SK-N-SH (cell line): ENCODE data around the gene ARHGEF12. TPM values are rescaled to one million over a fixed set of nuclear protein-coding genes. Genes with fewer than 3 reads are reported as not detected.

Source experiments
- CTCF ChIA-PET: fragments of 300-600, 350-600 bp; formaldehyde crosslinking; extraction: SDS; loops from one replicate; lab custom pipeline; 2021; lab: Yijun Ruan, JAX
- POLR2A ChIA-PET: fragments of 350-600 bp; sonication (Branson Sonifier 250); formaldehyde crosslinking; extraction: SDS; loops from one replicate; lab custom pipeline; 2020; ENCODE audit warnings: antibody characterized with exemption, inconsistent platforms; lab: Yijun Ruan, JAX
- DNase-seq: peaks from one replicate; pipeline ENCODE4 v3.0.0; 2012
- H2AFZ ChIP-seq: fragments of 200-600 bp; sonication (generic); 2 replicates; pipeline ENCODE4 v1.8.1; 2016; ENCODE audit warnings: antibody characterized with exemption, mild to moderate bottlenecking, low read depth
- H3F3A ChIP-seq: fragments of 200-600 bp; sonication (generic); replicated peaks from 2 replicates; pipeline ENCODE3; 2016; ENCODE audit warnings: antibody characterized with exemption, mild to moderate bottlenecking; ENCODE audit not compliant: insufficient read depth
- H3K27ac ChIP-seq, 2 experiments: fragments of 200-500 bp in 1 of 2; fragments of 200-600 bp in 1 of 2; sonication (Bioruptor generic) in 1 of 2; sonication (generic), shearing (Covaris generic) in 1 of 2; 2 replicates each; pipeline versions ENCODE4 v1.5.1 to v1.6.1; 2014 to 2016; ENCODE audit warnings: low read depth in 2 of 2, inconsistent platforms in 1 of 2, low read length in 1 of 2, mild to moderate bottlenecking in 1 of 2, mixed read lengths in 1 of 2
- H3K27me3 ChIP-seq: fragments of 200-600 bp; sonication (generic), shearing (Covaris generic); 2 replicates; pipeline ENCODE4 v1.6.1; 2016; ENCODE audit warnings: mixed run types; ENCODE audit not compliant: insufficient read depth
- H3K36me3 ChIP-seq, 2 experiments: fragments of 200-500 bp in 1 of 2; fragments of 200-600 bp in 1 of 2; sonication (Bioruptor generic) in 1 of 2; sonication (generic) in 1 of 2; replicated peaks in 1 of 2; 2 replicates each; pipeline versions ENCODE3 to v1.5.1; 2014 to 2016; ENCODE audit warnings: low read length in 1 of 2, mild to moderate bottlenecking in 1 of 2; ENCODE audit not compliant: insufficient read depth in 2 of 2, control insufficient read depth in 1 of 2
- H3K4me1 ChIP-seq, 2 experiments: fragments of 200-500 bp in 1 of 2; fragments of 200-600 bp in 1 of 2; sonication (Bioruptor generic) in 1 of 2; sonication (generic), shearing (Covaris generic) in 1 of 2; 2 replicates each; pipeline versions ENCODE4 v1.5.1 to v1.6.1; 2014 to 2016; ENCODE audit warnings: low read depth in 1 of 2, low read length in 1 of 2, mixed run types in 1 of 2; ENCODE audit not compliant: insufficient read depth in 2 of 2, control insufficient read depth in 1 of 2
- H3K4me2 ChIP-seq: fragments of 200-600 bp; sonication (generic), shearing (Covaris generic); 2 replicates; pipeline ENCODE4 v1.6.1; 2017; ENCODE audit warnings: mixed run types
- H3K4me3 ChIP-seq, 2 experiments: fragments of 200-500 bp in 1 of 2; fragments of 200-600 bp in 1 of 2; sonication (Bioruptor generic) in 1 of 2; sonication (generic), shearing (Covaris generic) in 1 of 2; 2 replicates each; pipeline versions ENCODE4 v1.5.1 to v1.8.1; 2014 to 2016; ENCODE audit warnings: low read depth in 2 of 2, inconsistent platforms in 1 of 2, low read length in 1 of 2, mild to moderate bottlenecking in 1 of 2, mixed read lengths in 1 of 2, moderate library complexity in 1 of 2
- H3K79me2 ChIP-seq: fragments of 200-600 bp; sonication (generic); 2 replicates; pipeline ENCODE4 v1.8.1; 2017; ENCODE audit warnings: mild to moderate bottlenecking; ENCODE audit not compliant: insufficient read depth
- H3K9ac ChIP-seq: fragments of 200-600 bp; sonication (generic); 2 replicates; pipeline ENCODE4 v1.6.1; 2017; ENCODE audit warnings: mixed run types
- H3K9me2 ChIP-seq: fragments of 200-600 bp; sonication (generic); 2 replicates; pipeline ENCODE4 v1.6.1; 2017; ENCODE audit warnings: mixed run types
- H3K9me3 ChIP-seq: fragments of 200-600 bp; sonication (generic); 2 replicates; pipeline ENCODE4 v1.6.1; 2017; ENCODE audit warnings: mixed run types, mild to moderate bottlenecking, moderate library complexity
- H4K20me1 ChIP-seq: fragments of 200-600 bp; sonication (generic); 2 replicates; pipeline ENCODE4 v1.6.1; 2017; ENCODE audit warnings: mild to moderate bottlenecking, mixed run types; ENCODE audit not compliant: insufficient read depth
- CHD2 ChIP-seq: fragments of 150-350 bp; IDR thresholded peaks from 2 replicates; pipeline ENCODE4 v1.6.1; 2018; ENCODE audit warnings: low read length; ENCODE audit not compliant: partially characterized antibody
- CTCF ChIP-seq: fragments of 200-600 bp; sonication (generic); IDR thresholded peaks from 2 replicates; pipeline ENCODE4 v1.6.1; 2017; ENCODE audit warnings: antibody characterized with exemption, mild to moderate bottlenecking, moderate library complexity
- ELF1 ChIP-seq: IDR thresholded peaks from 2 replicates; pipeline ENCODE4 v1.4.0; 2012
- EP300 ChIP-seq, 2 experiments: IDR thresholded peaks; 2 replicates each; pipeline versions ENCODE4 v1.4.0 to v1.6.1; 2012; ENCODE audit warnings: borderline replicate concordance in 1 of 2, low read depth in 1 of 2, low read length in 1 of 2
- EZH2phosphoT487 ChIP-seq: fragments of 200-600 bp; sonication (generic); IDR thresholded peaks from 2 replicates; pipeline ENCODE4 v1.6.1; 2017; ENCODE audit warnings: low read depth, mixed run types, mild to moderate bottlenecking, antibody characterized with exemption, moderate library complexity, borderline replicate concordance
- FOSL2 ChIP-seq: IDR thresholded peaks from 2 replicates; pipeline ENCODE4 v1.4.0; 2012; ENCODE audit warnings: low read depth, mild to moderate bottlenecking, moderate library complexity, borderline replicate concordance
- FOXJ3 ChIP-seq: sonication (generic); formaldehyde crosslinking; IDR thresholded peaks from 2 replicates; pipeline ENCODE4 v1.5.1; 2020; ENCODE audit warnings: mild to moderate bottlenecking, missing genetic modification reagents
- FOXM1 ChIP-seq: IDR thresholded peaks from 2 replicates; pipeline ENCODE4 v1.4.0; 2012; ENCODE audit warnings: low read depth, mild to moderate bottlenecking
- GABPA ChIP-seq: IDR thresholded peaks from 2 replicates; pipeline ENCODE4 v1.4.0; 2012; ENCODE audit warnings: low read depth, mild to moderate bottlenecking
- JUND ChIP-seq: IDR thresholded peaks from 2 replicates; pipeline ENCODE4 v1.4.0; 2012
- MEF2A ChIP-seq: IDR thresholded peaks from 2 replicates; pipeline ENCODE4 v1.4.0; 2012; ENCODE audit warnings: low read depth, borderline replicate concordance
- MXI1 ChIP-seq: IDR thresholded peaks from 2 replicates; pipeline ENCODE4 v1.6.1; 2012; ENCODE audit warnings: mild to moderate bottlenecking, low read depth, low read length, improper control_type of control experiment
- NFIC ChIP-seq: IDR thresholded peaks from 2 replicates; pipeline ENCODE4 v1.4.0; 2012; ENCODE audit warnings: borderline replicate concordance
- NRF1 ChIP-seq: IDR thresholded peaks from 2 replicates; pipeline ENCODE4 v1.6.1; 2012; ENCODE audit warnings: low read depth, mild to moderate bottlenecking, low read length
- POLR2AphosphoS5 ChIP-seq: IDR thresholded peaks from 2 replicates; pipeline ENCODE4 v1.6.1; 2012; ENCODE audit warnings: low read depth, low read length
- RAD21 ChIP-seq: IDR thresholded peaks from 2 replicates; pipeline ENCODE4 v1.6.1; 2012; ENCODE audit warnings: mild to moderate bottlenecking, low read length
- RCOR1 ChIP-seq: fragments of 150-350 bp; IDR thresholded peaks from 2 replicates; pipeline ENCODE4 v1.6.1; 2017; ENCODE audit warnings: antibody characterized with exemption, low read length
- RXRA ChIP-seq: IDR thresholded peaks from 2 replicates; pipeline ENCODE4 v1.4.0; 2012; ENCODE audit warnings: low read depth, mild to moderate bottlenecking, borderline replicate concordance
- SIN3A ChIP-seq: IDR thresholded peaks from 2 replicates; pipeline ENCODE4 v1.6.1; 2012; ENCODE audit warnings: low read depth, mild to moderate bottlenecking, low read length, moderate library complexity, borderline replicate concordance
- TAF1 ChIP-seq: IDR thresholded peaks from 2 replicates; pipeline ENCODE4 v1.6.1; 2012; ENCODE audit warnings: low read depth, mild to moderate bottlenecking, low read length, moderate library complexity, borderline replicate concordance
- TCF12 ChIP-seq: IDR thresholded peaks from 2 replicates; pipeline ENCODE4 v1.4.0; 2012
- TEAD4 ChIP-seq: IDR thresholded peaks from 2 replicates; pipeline ENCODE4 v1.4.0; 2012; ENCODE audit warnings: mild to moderate bottlenecking, borderline replicate concordance; ENCODE audit not compliant: insufficient read depth
- WGBS: methylation state at CpG from one replicate; pipeline ENCODE4 v1.1.6; 2017; ENCODE audit warnings: low lambda C conversion rate; 5-methylcytosine and 5-hydroxymethylcytosine counted together
- polyA plus RNA-seq, 3 experiments: library from polyadenylated mRNA; depleted of rRNA; stranded (reverse); fragments of >200 nt; gene quantifications; 2 replicates each; pipeline ENCODE4 v1.2.3, GENCODE V29; 2012
- TF ChIP-seq, protein P1 (sequence below): fragments of 150-350 bp; IDR thresholded peaks from 2 replicates; pipeline ENCODE4 v1.6.1; 2017; ENCODE audit warnings: antibody characterized with exemption, low read length, low read depth, borderline replicate concordance
- TF ChIP-seq, protein P2 (sequence below): IDR thresholded peaks from 2 replicates; pipeline ENCODE4 v1.4.0; 2012; ENCODE audit warnings: low read depth
- TF ChIP-seq, protein P3 (sequence below): IDR thresholded peaks from 2 replicates; pipeline ENCODE4 v1.6.1; 2012; ENCODE audit warnings: mild to moderate bottlenecking, low read depth, low read length, moderate library complexity
- TF ChIP-seq, protein P4 (sequence below): IDR thresholded peaks from 2 replicates; pipeline ENCODE4 v1.4.0; 2012; ENCODE audit warnings: low read depth, borderline replicate concordance

ARHGEF12 gene
- polyA plus RNA-seq, 1 of the 3 experiments (the other 2 are of a cell fraction) = 12.3 TPM

- no peak overlapping the region for H2AFZ ChIP-seq
- 32% methylated on average over 7 of the region's 7 CpGs for WGBS
- H3K9ac ChIP-seq = peak overlapping the region; percentile 28; the same call in 1 of the 2 replicates
- TF ChIP-seq CHD2 (no peak), JUND (peak; percentile 92), RXRA (no peak), SIN3A (peak; percentile 38; the same call in 1 of the 2 replicates), TCF12 (peak; percentile 90), TAF1 (no peak), POLR2AphosphoS5 (peak; percentile 76; the same call in 1 of the 2 replicates), RAD21 (no peak), ELF1 (0 out of 2 replicates have a peak, but pooled peaks have one; percentile 22), MEF2A (0 out of 2 replicates have a peak, but pooled peaks have one; percentile 45), NFIC (peak; percentile 68), EP300 (IDR thresholded peaks at IDR 0.05; ENCODE audit: borderline replicate concordance in 1 of 2, low read depth in 1 of 2, low read length in 1 of 2) (peak; percentile 12 to 66; a peak in 1 of 4 replicates), GABPA (no peak), FOXM1 (peak; percentile 44; the same call in 1 of the 2 replicates), EZH2phosphoT487 (no peak), FOSL2 (peak; percentile 90), MXI1 (no peak), RCOR1 (no peak), FOXJ3 (CRISPR knock-in tag) (no peak), TEAD4 (peak; percentile 61; the same call in 1 of the 2 replicates), NRF1 (no peak), CTCF (no peak)
- TF ChIP-seq, protein P1, sequence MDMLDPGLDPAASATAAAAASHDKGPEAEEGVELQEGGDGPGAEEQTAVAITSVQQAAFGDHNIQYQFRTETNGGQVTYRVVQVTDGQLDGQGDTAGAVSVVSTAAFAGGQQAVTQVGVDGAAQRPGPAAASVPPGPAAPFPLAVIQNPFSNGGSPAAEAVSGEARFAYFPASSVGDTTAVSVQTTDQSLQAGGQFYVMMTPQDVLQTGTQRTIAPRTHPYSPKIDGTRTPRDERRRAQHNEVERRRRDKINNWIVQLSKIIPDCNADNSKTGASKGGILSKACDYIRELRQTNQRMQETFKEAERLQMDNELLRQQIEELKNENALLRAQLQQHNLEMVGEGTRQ = no peak
- TF ChIP-seq, protein P2, sequence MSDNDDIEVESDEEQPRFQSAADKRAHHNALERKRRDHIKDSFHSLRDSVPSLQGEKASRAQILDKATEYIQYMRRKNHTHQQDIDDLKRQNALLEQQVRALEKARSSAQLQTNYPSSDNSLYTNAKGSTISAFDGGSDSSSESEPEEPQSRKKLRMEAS = peak; percentile 68; the same call in 1 of the 2 replicates
- TF ChIP-seq, protein P3, sequence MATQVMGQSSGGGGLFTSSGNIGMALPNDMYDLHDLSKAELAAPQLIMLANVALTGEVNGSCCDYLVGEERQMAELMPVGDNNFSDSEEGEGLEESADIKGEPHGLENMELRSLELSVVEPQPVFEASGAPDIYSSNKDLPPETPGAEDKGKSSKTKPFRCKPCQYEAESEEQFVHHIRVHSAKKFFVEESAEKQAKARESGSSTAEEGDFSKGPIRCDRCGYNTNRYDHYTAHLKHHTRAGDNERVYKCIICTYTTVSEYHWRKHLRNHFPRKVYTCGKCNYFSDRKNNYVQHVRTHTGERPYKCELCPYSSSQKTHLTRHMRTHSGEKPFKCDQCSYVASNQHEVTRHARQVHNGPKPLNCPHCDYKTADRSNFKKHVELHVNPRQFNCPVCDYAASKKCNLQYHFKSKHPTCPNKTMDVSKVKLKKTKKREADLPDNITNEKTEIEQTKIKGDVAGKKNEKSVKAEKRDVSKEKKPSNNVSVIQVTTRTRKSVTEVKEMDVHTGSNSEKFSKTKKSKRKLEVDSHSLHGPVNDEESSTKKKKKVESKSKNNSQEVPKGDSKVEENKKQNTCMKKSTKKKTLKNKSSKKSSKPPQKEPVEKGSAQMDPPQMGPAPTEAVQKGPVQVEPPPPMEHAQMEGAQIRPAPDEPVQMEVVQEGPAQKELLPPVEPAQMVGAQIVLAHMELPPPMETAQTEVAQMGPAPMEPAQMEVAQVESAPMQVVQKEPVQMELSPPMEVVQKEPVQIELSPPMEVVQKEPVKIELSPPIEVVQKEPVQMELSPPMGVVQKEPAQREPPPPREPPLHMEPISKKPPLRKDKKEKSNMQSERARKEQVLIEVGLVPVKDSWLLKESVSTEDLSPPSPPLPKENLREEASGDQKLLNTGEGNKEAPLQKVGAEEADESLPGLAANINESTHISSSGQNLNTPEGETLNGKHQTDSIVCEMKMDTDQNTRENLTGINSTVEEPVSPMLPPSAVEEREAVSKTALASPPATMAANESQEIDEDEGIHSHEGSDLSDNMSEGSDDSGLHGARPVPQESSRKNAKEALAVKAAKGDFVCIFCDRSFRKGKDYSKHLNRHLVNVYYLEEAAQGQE = 0 out of 2 replicates have a peak, but pooled peaks have one; percentile 45
- TF ChIP-seq, protein P4, sequence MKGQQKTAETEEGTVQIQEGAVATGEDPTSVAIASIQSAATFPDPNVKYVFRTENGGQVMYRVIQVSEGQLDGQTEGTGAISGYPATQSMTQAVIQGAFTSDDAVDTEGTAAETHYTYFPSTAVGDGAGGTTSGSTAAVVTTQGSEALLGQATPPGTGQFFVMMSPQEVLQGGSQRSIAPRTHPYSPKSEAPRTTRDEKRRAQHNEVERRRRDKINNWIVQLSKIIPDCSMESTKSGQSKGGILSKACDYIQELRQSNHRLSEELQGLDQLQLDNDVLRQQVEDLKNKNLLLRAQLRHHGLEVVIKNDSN = 0 out of 2 replicates have a peak, but pooled peaks have one; percentile 12
Observed at GRCh38 chr11:120400564-120401364, 64.6 kb downstream of the ARHGEF12 start.

More at GRCh38 chr11:120400564-120401364, 64.6 kb downstream of the ARHGEF12 start:
- H3K27me3 ChIP-seq = no peaks in the 10 kb centered on the region
- no peaks in the 10 kb centered on the region for H3K9me2 ChIP-seq
- peaks cover 2 to 28% of the 10 kb centered on the region in 2 experiments; a peak in 2 of 4 replicates for H3K4me1 ChIP-seq
- ChIA-PET POLR2A (no interaction called here), CTCF (interaction anchor here (1.0 kb wide), 1 partner anchor 17 kb away, joined by 3 read pairs; no protein-coding TSS in a partner anchor)
- peaks cover 23% of the 10 kb centered on the region for H3F3A ChIP-seq
- no peaks in the 10 kb centered on the region for H3K36me3 ChIP-seq
- DNase-seq = no peak
- H3K4me2 ChIP-seq = peak overlapping the region; percentile 65
- peak overlapping the region; percentile 50 to 74; a peak in 3 of 4 replicates for H3K27ac ChIP-seq
- H3K79me2 ChIP-seq = peaks cover 94% of the 10 kb centered on the region
- H4K20me1 ChIP-seq = peaks cover 87% of the 10 kb centered on the region
- peak overlapping the region; percentile 14 to 27; a peak in 2 of 4 replicates for H3K4me3 ChIP-seq
- no peaks in the 10 kb centered on the region for H3K9me3 ChIP-seq
